LNCAP (cell line): ENCODE measurements around the gene TPCN2.

ENCODE experiments used
- CTCF ChIP-seq: fragments of 450-650 bp; IDR thresholded peaks from 2 replicates; pipeline ENCODE4 v1.5.1; 2017; ENCODE audit warnings: mild to moderate bottlenecking

Gene TPCN2

GRCh38 chr11:69162505-69162904 is 113.8 kb downstream of the TPCN2 start:
- no peak for TF ChIP-seq CTCF

GRCh38 chr11:69163842-69164241 is 115.1 kb downstream of the TPCN2 start:
- no peak for TF ChIP-seq CTCF

GRCh38 chr11:69164824-69165223 is 116.1 kb downstream of the TPCN2 start:
- no peak for TF ChIP-seq CTCF

GRCh38 chr11:69165775-69166174 is 117.0 kb downstream of the TPCN2 start:
- no peak for TF ChIP-seq CTCF

GRCh38 chr11:69166218-69167115 is 117.7 kb downstream of the TPCN2 start:
- no peak for TF ChIP-seq CTCF

- no peak for TF ChIP-seq CTCF
Observed at GRCh38 chr11:69167130-69167915, 118.6 kb downstream of the TPCN2 start.

- no peak for TF ChIP-seq CTCF
Observed at GRCh38 chr11:69167916-69168691, 119.4 kb downstream of the TPCN2 start.
